GM12878 (cell line): Measurements from ENCODE around the gene ADARB1. TPM values are rescaled to one million over a fixed set of nuclear protein-coding genes. Genes with fewer than 3 reads are reported as not detected.

Experiments
- ATAC-seq: fragments of 200-7000 bp; cut with Tn5 transposase; 3 replicates; pipeline ENCODE4 v1.9.1; 2020; ENCODE audit warnings: mild to moderate bottlenecking, moderate library complexity
- BruUV-seq: library from RNA; stranded (reverse); fragments of 400-500 nt; replicated peaks from 2 replicates; lab custom pipeline; 2021; lab: Mats Ljungman, UMichigan
- CTCF ChIA-PET: fragments of 300-600 bp; sonication (Branson Sonifier 250); formaldehyde crosslinking; extraction: SDS; loops from one replicate; lab custom pipeline; 2021; ENCODE audit warnings: inconsistent platforms; lab: Yijun Ruan, JAX
- POLR2A ChIA-PET: fragments of 350-600 bp; formaldehyde crosslinking; extraction: SDS; loops from one replicate; lab custom pipeline; 2021; ENCODE audit warnings: inconsistent platforms; lab: Charles Lee
- RAD21 ChIA-PET: fragments of 300-600 bp; sonication (Branson Sonifier 250); formaldehyde crosslinking; loops from one replicate; lab custom pipeline; 2023; ENCODE audit warnings: antibody characterized with exemption; ENCODE audit not compliant: unreplicated experiment; lab: Charles Lee
- SMC1A ChIA-PET: fragments of 300-600 bp; sonication (Branson Sonifier 250); formaldehyde crosslinking; loops from one replicate; lab custom pipeline; 2023; ENCODE audit not compliant: unreplicated experiment, uncharacterized antibody; lab: Charles Lee
- DNase-seq: peaks from one replicate; pipeline ENCODE4 v3.0.0-alpha.2; 2011; ENCODE audit warnings: low read depth, low spot score
- FAIRE-seq: peaks from 3 replicates; lab custom pipeline; 2011; peaks lifted over from hg19 to GRCh38; lab: Jason Lieb, UNC
- H2AFZ ChIP-seq: 2 replicates; pipeline ENCODE4 v1.6.0; 2011; ENCODE audit warnings: low read depth, low read length, control low read depth; ENCODE audit not compliant: control insufficient read depth
- H3K27ac ChIP-seq: 2 replicates; pipeline ENCODE4 v1.5.1; 2011; ENCODE audit warnings: control low read depth; ENCODE audit not compliant: control insufficient read depth, insufficient read depth
- H3K27me3 ChIP-seq, 2 experiments: replicated peaks in 1 of 2; 2 replicates each; pipeline versions ENCODE4 v1.6.0 to v1.6.1; 2011; ENCODE audit warnings: low read length in 1 of 2; ENCODE audit not compliant: control insufficient read depth in 2 of 2, insufficient read depth in 2 of 2
- H3K36me3 ChIP-seq, 2 experiments: 2 replicates each; pipeline ENCODE4 v1.5.1; 2011; ENCODE audit warnings: low read length in 1 of 2; ENCODE audit not compliant: control insufficient read depth in 2 of 2, insufficient read depth in 2 of 2
- H3K4me1 ChIP-seq: 2 replicates; pipeline ENCODE4 v1.6.1; 2011; ENCODE audit warnings: mild to moderate bottlenecking, low read length, moderate library complexity, mixed read lengths; ENCODE audit not compliant: control insufficient read depth, insufficient read depth
- H3K4me2 ChIP-seq: 2 replicates; pipeline ENCODE4 v1.6.0; 2011; ENCODE audit warnings: control low read depth; ENCODE audit not compliant: control insufficient read depth, insufficient read depth
- H3K4me3 ChIP-seq: fragments of 200-600 bp; sonication (generic); 2 replicates; pipeline ENCODE4 v1.5.1; 2016
- H3K79me2 ChIP-seq: 2 replicates; pipeline ENCODE4 v1.6.0; 2011; ENCODE audit warnings: low read length; ENCODE audit not compliant: control insufficient read depth, insufficient read depth
- H3K9ac ChIP-seq: 2 replicates; pipeline ENCODE4 v1.8.0; 2011; ENCODE audit warnings: low read length, control low read depth, mixed read lengths; ENCODE audit not compliant: control insufficient read depth, insufficient read depth
- H3K9me3 ChIP-seq: replicated peaks from 3 replicates; pipeline ENCODE4 v1.5.1; 2011; ENCODE audit warnings: mild to moderate bottlenecking, low read length; ENCODE audit not compliant: control insufficient read depth, insufficient read depth
- H4K20me1 ChIP-seq: 2 replicates; pipeline ENCODE4 v1.6.0; 2011; ENCODE audit not compliant: control insufficient read depth, insufficient read depth
- HDGF ChIP-seq: fragments of 450-650 bp; IDR thresholded peaks from 2 replicates; pipeline ENCODE4 v1.6.1; 2016; ENCODE audit warnings: antibody characterized with exemption
- IKZF2 ChIP-seq, 2 experiments: fragments of 450-650 bp; IDR thresholded peaks; 2 replicates each; pipeline ENCODE4 v1.6.1; 2017; ENCODE audit warnings: mild to moderate bottlenecking in 2 of 2, moderate library complexity in 2 of 2
- PAX5 ChIP-seq: IDR thresholded peaks from 2 replicates; pipeline ENCODE4 v1.6.1; 2011; ENCODE audit warnings: low read depth, low read length, borderline replicate concordance
- STAT1 ChIP-seq: fragments of 450-650 bp; conservative IDR thresholded peaks from 2 replicates; pipeline ENCODE4 v1.6.1; 2014; ENCODE audit warnings: antibody characterized with exemption, mild to moderate bottlenecking
- WGBS: methylation state at CpG from one replicate; pipeline ENCODE4 v1.1.6; 2016; ENCODE audit warnings: low lambda C conversion rate; ENCODE audit not compliant: insufficient replicate concordance, insufficient coverage; ENCODE audit errors: missing lambda C conversion rate; 5-methylcytosine and 5-hydroxymethylcytosine counted together
- in situ Hi-C: fragments of 300-500 bp; cut with MboI; formaldehyde crosslinking; loops from 9 replicates; pipeline ENCODE4 v1.14.3; 2018; ENCODE audit warnings: mixed read lengths
- intact Hi-C: fragments of 100-400 bp; cut with micrococcal nuclease; formaldehyde crosslinking; loops from one replicate; pipeline ENCODE4 v1.14.2; 2022; ENCODE audit not compliant: unreplicated experiment
- polyA plus RNA-seq, 11 experiments: library from polyadenylated mRNA; depleted of rRNA in 4 of 11; unstranded in 6 of 11; stranded (reverse) in 5 of 11; fragments of >200 nt; fragmentation: Nextera tagmentation in 4 of 11; fragmentation: Illumina TruSeq in 1 of 11; extraction: Ambion mirVana in 4 of 11; extraction: Trizol in 1 of 11; gene quantifications; 1 replicate in 1 of 11; 2 replicates in 10 of 11; pipeline versions ENCODE4 v1.2.1 to v1.2.3, GENCODE V29; 2011 to 2016; ENCODE audit warnings: inconsistent platforms in 2 of 11, missing spikeins in 2 of 11, low read depth in 1 of 11
- total RNA-seq, 4 experiments: library from RNA; depleted of rRNA in 3 of 4; stranded (reverse); fragments of >200 nt in 3 of 4; fragmentation: Illumina TruSeq in 1 of 4; extraction: Trizol in 1 of 4; gene quantifications; 2 replicates each; pipeline versions ENCODE4 v1.2.1 to v1.2.3, GENCODE V29; 2013 to 2021
- TF ChIP-seq, protein P1 (sequence below): IDR thresholded peaks from 2 replicates; pipeline ENCODE4 v1.6.1; 2011; ENCODE audit warnings: mild to moderate bottlenecking, low read depth, low read length, moderate library complexity; ENCODE audit not compliant: insufficient replicate concordance
- TF ChIP-seq, protein P2 (sequence below): IDR thresholded peaks from 2 replicates; pipeline ENCODE4 v1.6.1; 2012; ENCODE audit warnings: low read depth, low read length, improper control_type of control experiment
- TF ChIP-seq, protein P3 (sequence below): IDR thresholded peaks from 2 replicates; pipeline ENCODE4 v1.6.1; 2011; ENCODE audit warnings: borderline replicate concordance, low read depth, mild to moderate bottlenecking, moderate library complexity, low read length; ENCODE audit not compliant: insufficient read depth, poor library complexity, severe bottlenecking

Gene ADARB1
- total and polyA plus RNA-seq, 10 of the 15 experiments (the other 5 are each of a cell fraction or from before 2014, with no cell fraction given), result 5.7 to 61.7 (median 25.3) TPM

DNA sequence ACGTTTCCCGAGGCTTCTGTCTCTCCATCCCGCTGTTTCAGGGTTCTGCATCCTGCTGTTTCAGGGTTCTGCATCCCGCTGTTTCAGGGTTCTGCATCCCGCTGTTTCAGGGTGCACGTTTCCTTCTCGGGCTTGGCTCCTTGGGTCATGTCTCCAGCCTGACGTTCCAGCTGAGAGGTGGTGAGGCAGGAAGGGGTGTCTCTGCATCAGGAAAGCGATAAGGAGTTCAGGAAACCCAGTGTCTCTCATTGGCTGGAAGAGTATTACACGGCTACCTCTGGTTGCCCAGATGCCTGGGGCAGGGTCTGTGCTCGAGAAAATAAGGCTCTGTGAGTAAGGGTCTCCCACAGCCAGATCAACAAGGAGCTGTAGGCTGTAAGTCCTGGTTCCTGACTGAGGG is 21.1 kb downstream of the ADARB1 start (continued):
- TF ChIP-seq, protein P1, sequence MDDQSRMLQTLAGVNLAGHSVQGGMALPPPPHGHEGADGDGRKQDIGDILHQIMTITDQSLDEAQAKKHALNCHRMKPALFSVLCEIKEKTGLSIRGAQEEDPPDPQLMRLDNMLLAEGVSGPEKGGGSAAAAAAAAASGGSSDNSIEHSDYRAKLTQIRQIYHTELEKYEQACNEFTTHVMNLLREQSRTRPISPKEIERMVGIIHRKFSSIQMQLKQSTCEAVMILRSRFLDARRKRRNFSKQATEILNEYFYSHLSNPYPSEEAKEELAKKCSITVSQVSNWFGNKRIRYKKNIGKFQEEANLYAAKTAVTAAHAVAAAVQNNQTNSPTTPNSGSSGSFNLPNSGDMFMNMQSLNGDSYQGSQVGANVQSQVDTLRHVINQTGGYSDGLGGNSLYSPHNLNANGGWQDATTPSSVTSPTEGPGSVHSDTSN, result no peak
- TF ChIP-seq, protein P2, sequence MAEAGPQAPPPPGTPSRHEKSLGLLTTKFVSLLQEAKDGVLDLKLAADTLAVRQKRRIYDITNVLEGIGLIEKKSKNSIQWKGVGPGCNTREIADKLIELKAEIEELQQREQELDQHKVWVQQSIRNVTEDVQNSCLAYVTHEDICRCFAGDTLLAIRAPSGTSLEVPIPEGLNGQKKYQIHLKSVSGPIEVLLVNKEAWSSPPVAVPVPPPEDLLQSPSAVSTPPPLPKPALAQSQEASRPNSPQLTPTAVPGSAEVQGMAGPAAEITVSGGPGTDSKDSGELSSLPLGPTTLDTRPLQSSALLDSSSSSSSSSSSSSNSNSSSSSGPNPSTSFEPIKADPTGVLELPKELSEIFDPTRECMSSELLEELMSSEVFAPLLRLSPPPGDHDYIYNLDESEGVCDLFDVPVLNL, result no peak
- TF ChIP-seq, protein P3, sequence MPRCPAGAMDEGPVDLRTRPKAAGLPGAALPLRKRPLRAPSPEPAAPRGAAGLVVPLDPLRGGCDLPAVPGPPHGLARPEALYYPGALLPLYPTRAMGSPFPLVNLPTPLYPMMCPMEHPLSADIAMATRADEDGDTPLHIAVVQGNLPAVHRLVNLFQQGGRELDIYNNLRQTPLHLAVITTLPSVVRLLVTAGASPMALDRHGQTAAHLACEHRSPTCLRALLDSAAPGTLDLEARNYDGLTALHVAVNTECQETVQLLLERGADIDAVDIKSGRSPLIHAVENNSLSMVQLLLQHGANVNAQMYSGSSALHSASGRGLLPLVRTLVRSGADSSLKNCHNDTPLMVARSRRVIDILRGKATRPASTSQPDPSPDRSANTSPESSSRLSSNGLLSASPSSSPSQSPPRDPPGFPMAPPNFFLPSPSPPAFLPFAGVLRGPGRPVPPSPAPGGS, result no peak
- TF ChIP-seq, all 136 proteins: peak for 0

DNA sequence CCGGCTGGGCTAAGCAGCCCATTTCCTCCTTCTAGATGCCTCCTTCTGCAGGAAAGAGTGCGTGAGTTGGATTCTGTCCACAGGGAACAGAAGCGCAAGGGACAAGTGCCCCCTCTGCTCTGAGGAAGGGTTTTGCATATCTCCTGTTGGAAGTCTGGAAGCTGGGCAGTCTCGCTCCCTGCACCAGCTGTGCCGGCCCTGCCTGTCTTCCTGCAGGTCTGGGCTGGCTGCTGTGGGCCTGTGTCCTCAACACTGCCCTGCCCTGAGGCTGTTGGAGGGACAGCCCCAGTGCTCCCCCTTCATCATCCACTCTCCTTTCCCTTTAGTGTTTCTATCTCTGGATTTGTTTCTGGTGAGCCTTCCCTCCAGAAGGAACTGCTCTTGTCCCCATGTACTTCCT is 21.8 kb downstream of the ADARB1 start:
- intact Hi-C loops (no loop called here), in situ Hi-C loops (no loop called here)
- no peak overlapping the region for H3K9ac ChIP-seq
- RAD21 ChIA-PET, result interaction anchor here (0.8 to 12.2 kb wide), 7 partner anchors 10 to 45 kb away, joined by 3 to 134 read pairs (median 3); no protein-coding TSS in a partner anchor
- TF ChIP-seq PAX5 (no peak), IKZF2 (IDR thresholded peaks at IDR 0.05) (no peak), STAT1 (no peak), HDGF (no peak)
- TF ChIP-seq, all 136 proteins: peak for 0
- no peaks in the 10 kb centered on the region for H3K79me2 ChIP-seq
- SMC1A ChIA-PET, result interaction anchor here (0.6 to 18.3 kb wide), 8 partner anchors 9 to 41 kb away, joined by 3 to 560 read pairs (median 8); no protein-coding TSS in a partner anchor
- ATAC-seq, result no peak
- 88% methylated on average over 5 of the region's 5 CpGs for WGBS
- no peak overlapping the region for H2AFZ ChIP-seq
- FAIRE-seq, result no peak
- CTCF ChIA-PET, result interaction anchor here (1.9 to 15.5 kb wide), 5 partner anchors 10 to 43 kb away, joined by 5 to 626 read pairs (median 49); no protein-coding TSS in a partner anchor
- H3K36me3 ChIP-seq, result no peaks in the 10 kb centered on the region; a peak in 1 of 4 replicates
- no peaks in the 10 kb centered on the region for H3K9me3 ChIP-seq
- no peak overlapping the region for H3K27ac ChIP-seq
- no peak for DNase-seq
- H3K4me1 ChIP-seq, result no peaks in the 10 kb centered on the region; the same call in 1 of the 2 replicates
- BruUV-seq, result no TSS peak
- H3K4me2 ChIP-seq, result no peak overlapping the region
- peaks cover 5% of the 10 kb centered on the region for H4K20me1 ChIP-seq
- H3K27me3 ChIP-seq, result peaks cover 0 to 3% of the 10 kb centered on the region in 2 experiments; a peak in 1 of 4 replicates
- no peak overlapping the region for H3K4me3 ChIP-seq
- POLR2A ChIA-PET, result interaction anchor here (3.5 kb wide), 1 partner anchor 33 kb away, joined by 14 read pairs; no protein-coding TSS in a partner anchor
